CD4-positive, alpha-beta T cell treated with Interleukin-4 for 1 hour (primary cell): Measurements from ENCODE around the gene TBC1D5.

ENCODE experiments used
- DNase-seq, 2 donors: peaks; one replicate each; pipeline ENCODE4 v3.0.0-alpha.2; 2020 to 2022

The TBC1D5 gene

GRCh38 chr3:17278006-17278405, 464.4 kb downstream of the TBC1D5 start:
- DNase-seq = no peak

- no peak for DNase-seq
These were observed 475.6 kb downstream of the TBC1D5 start for GRCh38 chr3:17266846-17267245.

GRCh38 chr3:17261627-17262369, 480.6 kb downstream of the TBC1D5 start:
- DNase-seq = no peak

- no peak for DNase-seq
These were observed 482.2 kb downstream of the TBC1D5 start for GRCh38 chr3:17260257-17260656.

- no peak for DNase-seq
These were observed 482.7 kb downstream of the TBC1D5 start for GRCh38 chr3:17259685-17260084.

GRCh38 chr3:17258823-17259436, 483.5 kb downstream of the TBC1D5 start:
- peak in 1 of 2 donors; percentile 57 for DNase-seq

- DNase-seq = no peak
These were observed 485.2 kb downstream of the TBC1D5 start for GRCh38 chr3:17257269-17257668.

- no peak for DNase-seq
These were observed 498.8 kb downstream of the TBC1D5 start for GRCh38 chr3:17243621-17244020.

GRCh38 chr3:17239417-17239816, 503.0 kb downstream of the TBC1D5 start:
- DNase-seq = no peak

GRCh38 chr3:17238023-17238422, 504.4 kb downstream of the TBC1D5 start:
- DNase-seq = no peak

- no peak for DNase-seq
These were observed 507.1 kb downstream of the TBC1D5 start for GRCh38 chr3:17235310-17235709.

GRCh38 chr3:17234382-17234781, 508.0 kb downstream of the TBC1D5 start:
- DNase-seq = no peak

- DNase-seq = peak; percentile 41 to 78
These were observed 509.0 kb downstream of the TBC1D5 start for GRCh38 chr3:17233398-17233800.

GRCh38 chr3:17232442-17232841, 510.0 kb downstream of the TBC1D5 start:
- no peak for DNase-seq

- no peak for DNase-seq
These were observed 510.7 kb downstream of the TBC1D5 start for GRCh38 chr3:17231537-17232261.

GRCh38 chr3:17227472-17227871, 515.0 kb downstream of the TBC1D5 start:
- no peak for DNase-seq

- DNase-seq = no peak
These were observed 520.9 kb downstream of the TBC1D5 start for GRCh38 chr3:17221529-17221928.

- no peak for DNase-seq
These were observed 522.8 kb downstream of the TBC1D5 start for GRCh38 chr3:17219593-17219992.

- no peak for DNase-seq
These were observed 523.8 kb downstream of the TBC1D5 start for GRCh38 chr3:17218587-17218986.

GRCh38 chr3:17217588-17217987, 524.8 kb downstream of the TBC1D5 start:
- no peak for DNase-seq

- DNase-seq = no peak
These were observed 529.3 kb downstream of the TBC1D5 start for GRCh38 chr3:17213102-17213501.

- no peak for DNase-seq
These were observed 534.5 kb downstream of the TBC1D5 start for GRCh38 chr3:17207979-17208378.

GRCh38 chr3:17207019-17207418, 535.4 kb downstream of the TBC1D5 start:
- DNase-seq = no peak

GRCh38 chr3:17204049-17204650, 538.3 kb downstream of the TBC1D5 start:
- DNase-seq = no peak
